Cardiac muscle cell (in vitro differentiated cells and primary cell): ENCODE data around the gene DGKI. TPM values are rescaled to one million over a fixed set of nuclear protein-coding genes. Genes with fewer than 3 reads are reported as not detected.

Experiments
- DNase-seq, 2 donors: peaks; one replicate each; pipeline versions ENCODE4 v3.0.0 to v3.0.0-alpha.2; 2010 to 2017; ENCODE audit warnings: low read depth in 1 of 2, low spot score in 1 of 2
- H3K27ac ChIP-seq: fragments of 200-600 bp; sonication (generic); 2 replicates; pipeline ENCODE4 v1.5.1; 2016
- H3K27me3 ChIP-seq: fragments of 200-600 bp; sonication (generic); 2 replicates; pipeline ENCODE4 v1.6.0; 2016; ENCODE audit warnings: control low read depth
- H3K36me3 ChIP-seq: fragments of 200-600 bp; sonication (generic); 2 replicates; pipeline ENCODE4 v1.5.1; 2016; ENCODE audit warnings: control low read depth
- H3K4me1 ChIP-seq: fragments of 200-600 bp; sonication (generic); 2 replicates; pipeline ENCODE4 v1.8.1; 2017; ENCODE audit warnings: low read depth, mild to moderate bottlenecking, mixed run types
- H3K4me3 ChIP-seq: fragments of 200-600 bp; sonication (generic); 2 replicates; pipeline ENCODE4 v1.5.1; 2016; ENCODE audit warnings: mild to moderate bottlenecking
- H3K9me3 ChIP-seq: fragments of 200-600 bp; sonication (generic); 2 replicates; pipeline ENCODE4 v1.5.1; 2017; ENCODE audit warnings: low read depth, mild to moderate bottlenecking, control low read depth
- polyA plus RNA-seq: library from polyadenylated mRNA; unstranded; fragments of >200 nt; fragmentation: Nextera tagmentation; extraction: Ambion mirVana; gene quantifications from 2 replicates; pipeline ENCODE4 v1.2.1, GENCODE V29; 2016
- total RNA-seq: library from RNA; depleted of rRNA; stranded (reverse); fragments of >200 nt; gene quantifications from 2 replicates; pipeline ENCODE4 v1.2.3, GENCODE V29; 2016
- TF ChIP-seq, protein P1 (sequence below): IDR thresholded peaks from 2 replicates; pipeline ENCODE4 v1.5.1; 2012; ENCODE audit warnings: low read depth, mild to moderate bottlenecking, low read length

DGKI gene
- total and polyA plus RNA-seq, 2 experiments from 2014 or later, result 35.0 to 52.7 TPM

DNA sequence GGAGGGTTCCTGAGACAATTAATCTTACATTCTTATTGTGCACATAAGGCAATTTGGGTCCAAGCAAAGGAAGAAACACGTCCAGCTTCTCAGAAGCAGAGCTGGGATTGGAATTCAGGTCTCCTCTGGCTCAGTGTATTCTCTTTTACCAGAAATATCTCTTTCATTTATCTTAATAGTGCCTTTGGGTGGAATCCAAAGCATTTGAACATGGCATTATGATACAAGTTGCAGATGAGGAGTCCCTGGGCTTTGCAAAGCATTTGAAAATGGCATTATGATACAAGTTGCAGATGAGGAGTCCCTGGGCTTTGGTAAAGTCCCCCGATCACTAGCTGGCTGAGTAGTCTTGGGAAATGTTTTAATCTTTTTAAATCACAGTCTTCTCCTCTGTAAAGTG, 473.3 kb downstream of the DGKI start:
- Histone ChIP-seq H3K27me3 (no peaks in the 10 kb centered on the region), H3K4me3 (no peak overlapping the region), H3K4me1 (no peaks in the 10 kb centered on the region), H3K36me3 (no peaks in the 10 kb centered on the region), H3K27ac (no peak overlapping the region), H3K9me3 (no peaks in the 10 kb centered on the region)
- TF ChIP-seq, protein P1, sequence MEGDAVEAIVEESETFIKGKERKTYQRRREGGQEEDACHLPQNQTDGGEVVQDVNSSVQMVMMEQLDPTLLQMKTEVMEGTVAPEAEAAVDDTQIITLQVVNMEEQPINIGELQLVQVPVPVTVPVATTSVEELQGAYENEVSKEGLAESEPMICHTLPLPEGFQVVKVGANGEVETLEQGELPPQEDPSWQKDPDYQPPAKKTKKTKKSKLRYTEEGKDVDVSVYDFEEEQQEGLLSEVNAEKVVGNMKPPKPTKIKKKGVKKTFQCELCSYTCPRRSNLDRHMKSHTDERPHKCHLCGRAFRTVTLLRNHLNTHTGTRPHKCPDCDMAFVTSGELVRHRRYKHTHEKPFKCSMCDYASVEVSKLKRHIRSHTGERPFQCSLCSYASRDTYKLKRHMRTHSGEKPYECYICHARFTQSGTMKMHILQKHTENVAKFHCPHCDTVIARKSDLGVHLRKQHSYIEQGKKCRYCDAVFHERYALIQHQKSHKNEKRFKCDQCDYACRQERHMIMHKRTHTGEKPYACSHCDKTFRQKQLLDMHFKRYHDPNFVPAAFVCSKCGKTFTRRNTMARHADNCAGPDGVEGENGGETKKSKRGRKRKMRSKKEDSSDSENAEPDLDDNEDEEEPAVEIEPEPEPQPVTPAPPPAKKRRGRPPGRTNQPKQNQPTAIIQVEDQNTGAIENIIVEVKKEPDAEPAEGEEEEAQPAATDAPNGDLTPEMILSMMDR, result no peak
- no peak for DNase-seq

DNA sequence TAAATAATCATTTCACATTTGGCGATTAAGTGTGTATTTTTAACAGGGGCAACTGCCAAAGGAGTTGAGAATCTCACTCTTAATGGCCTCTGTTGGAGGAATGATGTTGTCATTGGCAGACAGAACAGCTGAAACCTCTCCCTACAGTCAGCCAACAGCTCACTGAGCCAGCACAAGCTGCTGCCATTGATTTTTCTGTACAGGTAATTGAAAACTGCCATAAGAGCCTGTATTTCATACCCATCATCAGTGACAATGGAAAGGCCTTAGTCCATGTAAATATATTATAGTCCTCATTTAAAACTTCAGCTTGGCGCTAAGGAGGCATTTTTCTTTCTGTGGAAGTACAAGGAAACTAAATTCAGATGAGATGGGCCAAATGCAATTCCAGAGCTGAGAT, 475.2 kb downstream of the DGKI start:
- H3K27me3 ChIP-seq, result no peaks in the 10 kb centered on the region
- H3K4me1 ChIP-seq, result no peaks in the 10 kb centered on the region
- TF ChIP-seq, protein P1, result no peak
- H3K9me3 ChIP-seq, result no peaks in the 10 kb centered on the region
- no peak overlapping the region for H3K27ac ChIP-seq
- no peaks in the 10 kb centered on the region for H3K36me3 ChIP-seq
- no peak overlapping the region for H3K4me3 ChIP-seq
- DNase-seq, result no peak

DNA sequence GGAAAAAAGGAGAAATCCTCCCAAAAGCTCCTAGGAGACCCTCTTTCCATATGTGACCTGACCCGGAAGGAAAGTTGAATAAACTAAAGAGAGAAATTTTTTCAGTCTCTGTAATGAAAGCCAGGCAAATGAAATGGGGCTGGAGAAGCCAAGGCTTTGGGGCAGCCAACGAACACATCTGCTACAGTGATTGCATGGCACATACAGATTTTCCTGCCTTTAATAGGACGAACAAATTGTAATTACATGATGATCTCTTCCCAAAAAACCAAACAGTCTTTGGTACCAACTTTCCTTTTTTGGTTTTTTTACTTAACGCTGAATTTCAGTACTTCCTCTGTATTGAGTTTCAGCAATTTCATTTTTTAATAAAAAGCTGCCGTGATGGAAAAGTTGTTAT, 479.8 kb downstream of the DGKI start:
- no peak overlapping the region for H3K4me3 ChIP-seq
- no peaks in the 10 kb centered on the region for H3K36me3 ChIP-seq
- TF ChIP-seq, protein P1, result no peak
- H3K9me3 ChIP-seq, result no peaks in the 10 kb centered on the region
- H3K27ac ChIP-seq, result no peak overlapping the region
- H3K4me1 ChIP-seq, result no peaks in the 10 kb centered on the region
- no peak for DNase-seq
- no peaks in the 10 kb centered on the region for H3K27me3 ChIP-seq

DNA sequence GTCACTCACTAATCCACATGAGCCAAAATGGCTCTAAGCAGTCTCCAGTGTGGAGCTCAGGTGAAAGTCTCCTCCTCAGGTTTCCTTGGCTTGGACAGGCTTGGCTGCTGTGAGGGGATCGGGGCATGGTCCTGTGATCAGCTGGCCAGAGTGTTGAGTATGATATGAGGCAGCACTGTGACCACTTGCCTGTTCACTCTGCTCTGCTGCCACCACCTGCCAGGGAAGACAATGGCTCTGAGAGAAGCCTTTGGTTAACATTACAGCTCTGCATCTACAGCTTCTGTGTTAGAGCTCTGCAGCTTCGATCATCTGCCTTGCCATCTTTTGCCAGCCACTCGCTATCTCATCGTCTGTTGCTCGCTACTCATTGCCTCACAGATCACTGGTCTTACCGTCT, 483.1 kb downstream of the DGKI start:
- no peak overlapping the region for H3K4me3 ChIP-seq
- H3K27me3 ChIP-seq, result no peaks in the 10 kb centered on the region
- TF ChIP-seq, protein P1, result no peak
- no peak overlapping the region for H3K27ac ChIP-seq
- no peaks in the 10 kb centered on the region for H3K36me3 ChIP-seq
- H3K4me1 ChIP-seq, result no peaks in the 10 kb centered on the region
- H3K9me3 ChIP-seq, result peaks cover 6% of the 10 kb centered on the region
- no peak for DNase-seq

DNA sequence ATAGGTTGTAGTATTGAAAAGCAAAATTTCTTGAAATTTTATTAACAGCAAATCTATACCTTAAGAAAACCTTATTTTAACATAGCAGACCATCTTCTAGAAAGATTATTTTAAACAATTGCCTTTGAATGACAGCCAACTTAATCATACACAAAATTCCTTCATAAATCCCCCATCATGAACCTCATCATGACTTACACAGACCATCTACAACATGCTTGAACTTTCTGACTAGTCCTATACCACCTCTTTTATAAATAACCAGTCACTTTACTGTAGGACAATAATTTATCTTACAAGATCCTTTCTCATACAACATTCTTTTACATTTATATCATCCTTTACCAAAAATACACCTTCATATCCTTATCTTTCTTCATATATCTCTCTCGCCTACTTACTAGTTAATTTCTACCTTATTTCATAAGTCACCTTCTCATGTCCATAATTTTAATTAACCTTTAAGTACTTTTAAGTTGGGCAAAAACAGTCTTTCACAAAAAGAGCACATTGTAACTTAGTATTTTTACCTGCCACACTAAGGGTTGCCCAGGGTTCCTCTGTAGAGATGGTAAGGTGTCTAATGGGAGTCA, 486.6 kb downstream of the DGKI start:
- TF ChIP-seq, protein P1, result no peak
- Histone ChIP-seq H3K4me1 (no peaks in the 10 kb centered on the region), H3K27me3 (no peaks in the 10 kb centered on the region), H3K9me3 (peaks cover 6% of the 10 kb centered on the region), H3K36me3 (no peaks in the 10 kb centered on the region), H3K4me3 (no peak overlapping the region), H3K27ac (no peak overlapping the region)
- no peak for DNase-seq
